WTC11 (cell line): Measurements from ENCODE around the gene SULT6B1.

Source experiments
- CTCF ChIP-seq: fragments of 200-600 bp; IDR thresholded peaks from 2 replicates; pipeline ENCODE4 v1.8.0; 2022; ENCODE audit warnings: antibody characterized with exemption
- ERG ChIP-seq: fragments of 250-450 bp; sonication (Bioruptor Pico); IDR thresholded peaks from 2 replicates; pipeline ENCODE4 v1.8.0; 2021; ENCODE audit warnings: mild to moderate bottlenecking
- TF ChIP-seq, protein P1 (sequence below): sonication (generic); formaldehyde crosslinking; IDR thresholded peaks from 2 replicates; pipeline ENCODE4 v1.8.1; 2023; ENCODE audit warnings: mild to moderate bottlenecking, missing genetic modification reagents, moderate library complexity

- no peak for TF ChIP-seq ERG (CRISPR knock-in tag)
- TF ChIP-seq, protein P1, sequence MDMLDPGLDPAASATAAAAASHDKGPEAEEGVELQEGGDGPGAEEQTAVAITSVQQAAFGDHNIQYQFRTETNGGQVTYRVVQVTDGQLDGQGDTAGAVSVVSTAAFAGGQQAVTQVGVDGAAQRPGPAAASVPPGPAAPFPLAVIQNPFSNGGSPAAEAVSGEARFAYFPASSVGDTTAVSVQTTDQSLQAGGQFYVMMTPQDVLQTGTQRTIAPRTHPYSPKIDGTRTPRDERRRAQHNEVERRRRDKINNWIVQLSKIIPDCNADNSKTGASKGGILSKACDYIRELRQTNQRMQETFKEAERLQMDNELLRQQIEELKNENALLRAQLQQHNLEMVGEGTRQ = no peak
- TF ChIP-seq CTCF = no peak
Observed at GRCh38 chr2:37119157-37119556, 69.3 kb downstream of the SULT6B1 start.
